Stimulated activated CD4-positive, alpha-beta T cell treated with anti-CD3 and anti-CD28 coated beads, Interleukin-15, amount 100 ng/mL, for 1 hour (primary cell): ENCODE measurements around the gene PCDHGB5.
"Not testable (repeated sequence)": the region's sequence is repeated elsewhere in the genome, so short reads cannot be mapped to it uniquely, and the experiment has no call there.

ENCODE experiments used
- DNase-seq, 2 donors: peaks; one replicate each; pipeline ENCODE4 v3.0.0-alpha.2; 2020; ENCODE audit warnings: low read depth in 1 of 2, low spot score in 1 of 2

The PCDHGB5 gene

GRCh38 chr5:141375444-141376155, 22.1 kb upstream of the PCDHGB5 start:
- not testable (repeated sequence) for DNase-seq

GRCh38 chr5:141382469-141383294, 15.1 kb upstream of the PCDHGB5 start, which contains the start of gene PCDHGA7:
TSS of gene PCDHGA7 (plus strand) at chr5:141382742. CDS start at chr5:141382900, 158 bp downstream.
- no peak for DNase-seq

- no peak for DNase-seq
Measured at GRCh38 chr5:141383345-141383744, 14.4 kb upstream of the PCDHGB5 start.

GRCh38 chr5:141384471-141385267, 13.1 kb upstream of the PCDHGB5 start:
- no peak for DNase-seq

- DNase-seq, result not testable (repeated sequence)
Measured at GRCh38 chr5:141387557-141388311, 10.0 kb upstream of the PCDHGB5 start, which contains the start of gene PCDHGB4. TSS of gene PCDHGB4 (plus strand) at chr5:141387698. CDS start at chr5:141387885, 187 bp downstream.

GRCh38 chr5:141388661-141389060, 9.1 kb upstream of the PCDHGB5 start:
- DNase-seq, result no peak

GRCh38 chr5:141389153-141390042, 8.3 kb upstream of the PCDHGB5 start:
- DNase-seq, result no peak

- no peak for DNase-seq
Measured at GRCh38 chr5:141392429-141393198, 5.1 kb upstream of the PCDHGB5 start, which contains the start of gene PCDHGA8. TSS of gene PCDHGA8 (plus strand) at chr5:141392633. CDS start at chr5:141392814, 181 bp downstream.

GRCh38 chr5:141393267-141393666, 4.5 kb upstream of the PCDHGB5 start:
- DNase-seq, result no peak

GRCh38 chr5:141394401-141395187, 3.2 kb upstream of the PCDHGB5 start:
- DNase-seq, result not testable (repeated sequence)

GRCh38 chr5:141398608-141399007, 861 bp downstream of the PCDHGB5 start:
- no peak for DNase-seq

- DNase-seq, result no peak
Measured at GRCh38 chr5:141399555-141400258, 2.0 kb downstream of the PCDHGB5 start.

- DNase-seq, result no peak
Measured at GRCh38 chr5:141402553-141403243, 5.0 kb downstream of the PCDHGB5 start, which contains the start of gene PCDHGA9. TSS of gene PCDHGA9 (plus strand) at chr5:141402778. CDS start at chr5:141402953, 175 bp downstream.

GRCh38 chr5:141403387-141403786, 5.6 kb downstream of the PCDHGB5 start:
- no peak for DNase-seq

- DNase-seq, result peak in 1 of 2 donors; percentile 30
Measured at GRCh38 chr5:141407790-141408505, 10.2 kb downstream of the PCDHGB5 start, which contains the start of gene PCDHGB6. TSS of gene PCDHGB6 (plus strand) at chr5:141408021. CDS start at chr5:141408203, 182 bp downstream.
